ENCODE data around the gene DEPDC4. TPM values are rescaled to one million over a fixed set of nuclear protein-coding genes. Genes with fewer than 3 reads are reported as not detected.
"Not testable (repeated sequence)": the region's sequence is repeated elsewhere in the genome, so short reads cannot be mapped to it uniquely, and the experiment has no call there.

DEPDC4 gene
- total and polyA plus RNA-seq, 2 experiments from 2014 or later, result 2.2 to 9.4 TPM

- TF ChIP-seq ZNF462 (CRISPR knock-in tag; IDR thresholded peaks at IDR 0.05), result no peak
- no peak for TF ChIP-seq REST (IDR thresholded peaks at IDR 0.05; ENCODE audit: unreplicated experiment)
- TF ChIP-seq POLR2AphosphoS5 (IDR thresholded peaks at IDR 0.05; ENCODE audit: low read depth), result no peak
- no peak for TF ChIP-seq JUNB (IDR thresholded peaks at IDR 0.05; ENCODE audit: unreplicated experiment)
These were observed 22.2 kb upstream of the DEPDC4 start (continued) for GRCh38 chr12:100289038-100289437.

GRCh38 chr12:100284556-100284955, 17.7 kb upstream of the DEPDC4 start:
- not testable (repeated sequence) for DNase-seq (ENCODE audit: low spot score); H3K9me2 ChIP-seq (ENCODE audit: insufficient read depth); ATAC-seq; H3K4me3 ChIP-seq; H3K4me1 Mint-ChIP-seq; H3K4me1 ChIP-seq (ENCODE audit: insufficient read depth); H3K27me3 Mint-ChIP-seq (ENCODE audit: insufficient read depth, low read depth, poor library complexity); H3F3A ChIP-seq (replicated peaks; ENCODE audit: low read depth); H3K9me3 Mint-ChIP-seq; H2AFZ ChIP-seq; H3K27ac ChIP-seq (ENCODE audit: low read depth); H4K20me1 ChIP-seq (replicated peaks; ENCODE audit: insufficient read depth); H3K4me2 ChIP-seq; H3K27ac Mint-ChIP-seq; H3K27me3 ChIP-seq (ENCODE audit: insufficient read depth); H3K4me3 Mint-ChIP-seq; H3K36me3 ChIP-seq (ENCODE audit: insufficient read depth); H3K36me3 Mint-ChIP-seq (ENCODE audit: low read depth)
- H3K79me2 ChIP-seq (replicated peaks; ENCODE audit: insufficient read depth), result peaks cover 41% of the 10 kb centered on the region
